ENCODE data around the gene TBXT. TPM values are rescaled to one million over a fixed set of nuclear protein-coding genes. Genes with fewer than 3 reads are reported as not detected.

The TBXT gene
- total RNA-seq, 1 experiment from 2014 or later, result 0.31 TPM

GRCh38 chr6:166204852-166205650 is 37.4 kb upstream of the TBXT start:
- Histone ChIP-seq H3K27ac (ENCODE audit: insufficient read length, low read depth, low read length) (no peak overlapping the region), H2AFZ (ENCODE audit: low read length) (no peak overlapping the region), H3K4me1 (ENCODE audit: insufficient read depth, low read length) (no peaks in the 10 kb centered on the region), H3T11ph (ENCODE audit: low read length) (no peak overlapping the region), H3K56ac (ENCODE audit: insufficient read length, low read depth, low read length) (no peak overlapping the region), H3K18ac (ENCODE audit: insufficient read length, low read depth, low read length) (no peak overlapping the region), H2AK5ac (ENCODE audit: insufficient read length, low read length) (no peak overlapping the region), H2BK15ac (ENCODE audit: low read depth, low read length) (no peak overlapping the region), H3K4ac (ENCODE audit: low read depth, low read length) (no peak overlapping the region), H3K23ac (ENCODE audit: insufficient read length, low read depth, low read length) (no peak overlapping the region), H4K91ac (ENCODE audit: insufficient read length, low read depth, low read length) (no peak overlapping the region), H3K23me2 (ENCODE audit: insufficient read length, low read depth, low read length, poor library complexity, severe bottlenecking) (no peaks in the 10 kb centered on the region), H3K79me2 (ENCODE audit: insufficient read depth, low read length) (no peaks in the 10 kb centered on the region), H2BK5ac (ENCODE audit: insufficient read length, low read length) (no peak overlapping the region), H3K14ac (ENCODE audit: insufficient read depth, low read length) (no peak overlapping the region), H2BK20ac (ENCODE audit: low read depth, low read length, poor library complexity, severe bottlenecking) (no peak overlapping the region), H3K27me3 (ENCODE audit: insufficient read depth, low read length) (no peaks in the 10 kb centered on the region), H3K79me1 (ENCODE audit: insufficient read depth, low read depth, low read length, poor library complexity, severe bottlenecking) (no peaks in the 10 kb centered on the region), H4K5ac (ENCODE audit: insufficient read length, low read depth, low read length) (no peak overlapping the region), H2BK120ac (ENCODE audit: low read depth, low read length, poor library complexity, severe bottlenecking) (no peak overlapping the region), H2BK12ac (ENCODE audit: insufficient read length, low read depth, low read length) (no peak overlapping the region), H4K8ac (replicated peaks; ENCODE audit: insufficient read length, low read depth, low read length) (no peak overlapping the region), H3K4me2 (ENCODE audit: insufficient read depth, insufficient read length, low read length) (no peak overlapping the region), H3K9ac (ENCODE audit: extremely low read depth, insufficient read length, low read length) (no peak overlapping the region), H4K20me1 (ENCODE audit: control insufficient read depth, insufficient read depth, insufficient read length) (no peaks in the 10 kb centered on the region), H3K9me3 (ENCODE audit: control insufficient read depth, low read depth, low read length) (no peaks in the 10 kb centered on the region)
- no peaks in the 10 kb centered on the region for H3K36me3 Mint-ChIP-seq (ENCODE audit: insufficient read depth in 1 of 3, low read depth in 3 of 3)
- TF ChIP-seq, protein P1, sequence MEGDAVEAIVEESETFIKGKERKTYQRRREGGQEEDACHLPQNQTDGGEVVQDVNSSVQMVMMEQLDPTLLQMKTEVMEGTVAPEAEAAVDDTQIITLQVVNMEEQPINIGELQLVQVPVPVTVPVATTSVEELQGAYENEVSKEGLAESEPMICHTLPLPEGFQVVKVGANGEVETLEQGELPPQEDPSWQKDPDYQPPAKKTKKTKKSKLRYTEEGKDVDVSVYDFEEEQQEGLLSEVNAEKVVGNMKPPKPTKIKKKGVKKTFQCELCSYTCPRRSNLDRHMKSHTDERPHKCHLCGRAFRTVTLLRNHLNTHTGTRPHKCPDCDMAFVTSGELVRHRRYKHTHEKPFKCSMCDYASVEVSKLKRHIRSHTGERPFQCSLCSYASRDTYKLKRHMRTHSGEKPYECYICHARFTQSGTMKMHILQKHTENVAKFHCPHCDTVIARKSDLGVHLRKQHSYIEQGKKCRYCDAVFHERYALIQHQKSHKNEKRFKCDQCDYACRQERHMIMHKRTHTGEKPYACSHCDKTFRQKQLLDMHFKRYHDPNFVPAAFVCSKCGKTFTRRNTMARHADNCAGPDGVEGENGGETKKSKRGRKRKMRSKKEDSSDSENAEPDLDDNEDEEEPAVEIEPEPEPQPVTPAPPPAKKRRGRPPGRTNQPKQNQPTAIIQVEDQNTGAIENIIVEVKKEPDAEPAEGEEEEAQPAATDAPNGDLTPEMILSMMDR (conservative IDR thresholded peaks at IDR 0.05), result peak; percentile 41; the same call in 2 of the 3 replicates
- no peak for DNase-seq
- no CpG with 5 or more reads among the region's 17 CpGs for WGBS (ENCODE audit: extremely low coverage, insufficient read length, low lambda C conversion rate)
- no peak overlapping the region; a peak in 1 of 5 replicates for H3K4me3 Mint-ChIP-seq
- peaks cover 14 to 15% of the 10 kb centered on the region in 2 experiments for H3K4me1 Mint-ChIP-seq
- peaks cover 64% of the 10 kb centered on the region for H3K27me3 Mint-ChIP-seq (ENCODE audit: low read depth)
- peak overlapping the region in 1 of 3 experiments; percentile 11; a peak in 1 of 7 replicates for H3K27ac Mint-ChIP-seq
- no peaks in the 10 kb centered on the region for H3K9me3 Mint-ChIP-seq
